Upper lobe of right lung (tissue), 1 donor: ENCODE measurements around the gene AGTRAP. TPM values are rescaled to one million over a fixed set of nuclear protein-coding genes. Genes with fewer than 3 reads are reported as not detected.
A peak's percentile ranks its signal among the peaks of the same experiment; 100 is the strongest.

ENCODE experiments used
- ATAC-seq: fragments of 200-7000 bp; cut with Tn5 transposase; one replicate; pipeline ENCODE4 v1.9.1; 2020; ENCODE audit warnings: mild to moderate bottlenecking, moderate library complexity
- DNase-seq: peaks from one replicate; pipeline ENCODE4 v3.0.0-alpha.2; 2020
- H3K27ac ChIP-seq: fragments of 200-600 bp; one replicate; pipeline ENCODE4 v1.8.0; 2022
- H3K27me3 ChIP-seq: fragments of 200-600 bp; one replicate; pipeline ENCODE4 v1.8.0; 2022; ENCODE audit warnings: mild to moderate bottlenecking
- H3K36me3 ChIP-seq: fragments of 200-600 bp; one replicate; pipeline ENCODE4 v1.8.0; 2022
- H3K4me1 ChIP-seq: fragments of 200-600 bp; one replicate; pipeline ENCODE4 v1.8.0; 2022
- H3K4me3 ChIP-seq: fragments of 200-600 bp; one replicate; pipeline ENCODE4 v1.8.0; 2022; ENCODE audit warnings: mild to moderate bottlenecking
- H3K9me3 ChIP-seq: fragments of 200-600 bp; one replicate; pipeline ENCODE4 v1.8.0; 2022
- intact Hi-C: fragments of 100-400 bp; cut with DNase I; formaldehyde crosslinking; loops from one replicate; pipeline ENCODE4 v1.11.0; 2022
- total RNA-seq: library from RNA; stranded (reverse); fragmentation: NEBNext Ultra II Directional; extraction: Animal tissue kit (Norgen Biotek cat#: 25700); gene quantifications from one replicate; pipeline ENCODE4 v1.2.1, GENCODE V29; 2021
- TF ChIP-seq, protein P1 (sequence below): fragments of 200-600 bp; IDR thresholded peaks from one replicate; pipeline ENCODE4 v1.8.0; 2022; ENCODE audit warnings: antibody characterized with exemption
- donor health status: DM: no; HTN: yes; CAD: no; lungs with severe emphysema.

Gene AGTRAP
- total RNA-seq, 1 donor from 2014 or later = 57.0 TPM

DNA sequence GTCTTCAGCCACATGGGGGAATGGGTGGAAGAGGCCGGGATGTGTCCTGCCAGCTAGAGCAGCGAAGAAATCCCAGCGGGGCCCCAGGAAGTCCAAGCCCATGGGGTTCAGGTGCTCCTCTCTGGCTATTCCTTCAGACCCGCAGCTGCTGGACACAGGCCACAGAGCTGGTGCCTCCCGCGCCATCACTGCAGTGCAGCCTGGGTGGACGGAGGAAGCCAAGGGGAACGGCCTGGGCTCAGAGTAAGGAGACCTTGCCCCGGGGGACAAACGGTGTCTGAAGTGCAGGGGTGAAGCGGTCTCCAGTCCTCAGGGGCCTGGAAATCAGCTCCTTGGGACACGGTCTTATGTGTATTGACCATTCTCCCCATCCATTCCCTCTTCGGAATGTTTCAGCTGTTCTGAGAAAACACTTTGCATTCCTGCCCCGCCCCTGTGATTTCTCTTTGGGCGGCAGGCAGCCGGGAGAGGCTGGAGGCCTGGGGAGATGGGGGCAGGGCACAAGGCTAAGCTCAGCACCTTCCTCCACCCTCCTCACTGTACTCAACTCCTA, 51.4 kb downstream of the AGTRAP start:
- peak; percentile 75 for ATAC-seq
- TF ChIP-seq, protein P1, sequence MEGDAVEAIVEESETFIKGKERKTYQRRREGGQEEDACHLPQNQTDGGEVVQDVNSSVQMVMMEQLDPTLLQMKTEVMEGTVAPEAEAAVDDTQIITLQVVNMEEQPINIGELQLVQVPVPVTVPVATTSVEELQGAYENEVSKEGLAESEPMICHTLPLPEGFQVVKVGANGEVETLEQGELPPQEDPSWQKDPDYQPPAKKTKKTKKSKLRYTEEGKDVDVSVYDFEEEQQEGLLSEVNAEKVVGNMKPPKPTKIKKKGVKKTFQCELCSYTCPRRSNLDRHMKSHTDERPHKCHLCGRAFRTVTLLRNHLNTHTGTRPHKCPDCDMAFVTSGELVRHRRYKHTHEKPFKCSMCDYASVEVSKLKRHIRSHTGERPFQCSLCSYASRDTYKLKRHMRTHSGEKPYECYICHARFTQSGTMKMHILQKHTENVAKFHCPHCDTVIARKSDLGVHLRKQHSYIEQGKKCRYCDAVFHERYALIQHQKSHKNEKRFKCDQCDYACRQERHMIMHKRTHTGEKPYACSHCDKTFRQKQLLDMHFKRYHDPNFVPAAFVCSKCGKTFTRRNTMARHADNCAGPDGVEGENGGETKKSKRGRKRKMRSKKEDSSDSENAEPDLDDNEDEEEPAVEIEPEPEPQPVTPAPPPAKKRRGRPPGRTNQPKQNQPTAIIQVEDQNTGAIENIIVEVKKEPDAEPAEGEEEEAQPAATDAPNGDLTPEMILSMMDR = no peak
- DNase-seq = peak; percentile 88
- no peaks in the 10 kb centered on the region for H3K36me3 ChIP-seq
- H3K27me3 ChIP-seq = no peaks in the 10 kb centered on the region
- intact Hi-C loops = no loop called here
- H3K4me1 ChIP-seq = peaks cover 77% of the 10 kb centered on the region
- no peaks in the 10 kb centered on the region for H3K9me3 ChIP-seq
- H3K27ac ChIP-seq = peak overlapping the region; percentile 90
- no peak overlapping the region for H3K4me3 ChIP-seq

DNA sequence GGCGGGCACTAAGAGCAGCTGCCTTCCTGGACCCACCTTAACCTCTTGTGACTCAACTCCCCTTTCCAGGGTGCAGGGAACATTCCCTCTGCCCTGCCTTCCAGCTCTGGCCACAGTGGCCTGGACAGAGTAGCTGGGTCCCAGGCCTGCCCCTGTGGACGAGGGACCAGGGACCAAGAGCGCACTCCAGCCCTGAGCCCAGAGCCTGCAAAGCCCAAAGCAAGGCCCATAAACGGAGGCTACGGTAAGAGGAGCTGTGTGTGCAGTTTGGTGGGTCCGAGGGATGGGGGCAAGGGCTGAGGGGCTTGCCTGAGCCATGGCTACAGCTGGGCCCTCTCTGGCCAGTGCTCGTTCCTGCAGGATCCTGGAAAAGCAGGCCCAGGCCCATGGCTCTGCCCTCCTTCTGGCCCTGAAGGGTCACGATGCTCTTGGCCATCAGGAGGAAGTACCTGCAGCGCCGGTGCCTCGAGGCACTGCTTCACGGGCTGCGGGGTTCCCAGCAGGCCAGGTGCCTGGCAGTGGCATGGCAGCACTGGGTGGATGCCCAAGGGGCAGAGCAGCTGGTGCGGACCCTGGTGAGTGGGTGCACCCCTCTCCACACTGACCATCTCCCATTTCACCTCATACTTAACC, 52.0 kb downstream of the AGTRAP start:
- Histone ChIP-seq H3K36me3 (no peaks in the 10 kb centered on the region), H3K27me3 (no peaks in the 10 kb centered on the region), H3K27ac (peak overlapping the region; percentile 90), H3K4me1 (peaks cover 81% of the 10 kb centered on the region), H3K4me3 (no peak overlapping the region), H3K9me3 (no peaks in the 10 kb centered on the region)
- DNase-seq = no peak
- intact Hi-C loops = no loop called here
- no peak for ATAC-seq
- TF ChIP-seq, protein P1 = no peak

DNA sequence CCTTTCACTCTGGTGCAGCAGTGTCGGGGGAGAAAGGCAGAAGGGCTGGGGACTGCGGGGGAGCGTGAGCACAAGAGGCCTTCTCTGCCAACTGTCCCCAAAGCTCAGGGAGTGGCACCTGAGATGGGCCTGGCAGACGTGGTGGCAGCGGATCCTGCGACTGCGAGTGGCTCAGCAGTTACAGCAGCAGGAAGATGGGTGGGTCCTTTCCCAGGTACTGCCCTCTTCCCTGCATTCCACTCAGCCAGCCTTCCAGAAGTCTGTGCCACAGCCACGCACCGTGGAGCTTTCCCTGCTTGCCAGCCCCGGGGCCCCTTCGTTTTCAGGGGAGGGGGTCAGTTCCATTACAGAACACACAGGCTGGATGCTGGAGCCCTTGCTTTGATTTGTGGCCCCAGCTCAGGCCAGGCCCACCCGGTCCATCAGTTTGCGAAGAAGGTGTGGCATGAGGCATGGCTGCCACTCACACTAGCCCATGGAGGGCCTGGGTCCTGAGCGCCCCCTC, 52.7 kb downstream of the AGTRAP start:
- Histone ChIP-seq H3K4me1 (peaks cover 81% of the 10 kb centered on the region), H3K4me3 (no peak overlapping the region)

DNA sequence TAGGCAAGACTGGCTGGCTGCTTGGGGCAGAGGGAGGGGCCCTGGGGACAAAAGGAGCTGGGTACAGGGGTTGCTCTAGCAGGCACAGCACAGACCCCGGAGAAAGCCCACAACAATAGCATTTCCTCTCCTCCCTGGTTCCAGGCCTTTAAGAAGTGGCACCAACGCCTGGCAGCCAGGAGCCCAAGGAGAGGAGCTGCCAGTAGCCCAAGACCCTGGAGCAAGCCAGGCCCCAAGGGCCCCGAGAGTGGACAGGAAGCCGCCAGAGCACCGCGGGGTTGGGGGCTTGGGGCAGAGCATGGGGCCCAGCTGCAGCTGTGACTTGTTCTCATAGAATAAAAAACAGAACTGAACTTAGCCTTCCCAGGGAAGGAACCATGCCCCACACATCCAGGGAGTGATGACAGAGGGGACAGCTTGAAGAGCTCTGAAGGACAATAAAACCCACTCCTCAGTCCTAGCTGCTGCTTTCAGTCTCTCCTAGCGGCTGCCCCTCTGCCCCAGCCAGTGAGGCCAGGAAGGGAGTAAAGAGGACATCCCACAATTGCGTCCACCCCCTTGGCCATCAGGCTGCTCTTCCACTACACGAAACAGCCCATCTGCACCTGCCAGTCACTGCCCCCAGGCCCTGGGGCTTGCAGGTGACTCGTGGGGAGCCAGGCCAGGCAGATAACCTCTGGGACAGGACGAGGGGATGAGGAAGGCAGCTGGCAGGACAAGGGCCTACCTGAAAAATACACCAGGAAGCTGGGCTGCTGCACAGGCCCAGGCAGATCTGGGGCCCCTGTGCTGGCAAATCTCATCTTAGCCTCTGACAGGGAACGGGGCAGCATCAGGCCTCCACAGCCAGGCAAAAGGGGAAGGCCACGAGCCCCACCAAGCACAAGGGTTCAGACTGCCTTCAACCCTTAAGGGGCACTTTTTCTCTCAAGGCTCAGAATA, 53.5 kb downstream of the AGTRAP start:
- H3K4me1 ChIP-seq = peaks cover 80% of the 10 kb centered on the region
- DNase-seq (no peak), ATAC-seq (no peak)
- H3K27ac ChIP-seq = peak overlapping the region; percentile 90
- no peaks in the 10 kb centered on the region for H3K9me3 ChIP-seq
- TF ChIP-seq, protein P1 = no peak
- H3K4me3 ChIP-seq = no peak overlapping the region
- H3K27me3 ChIP-seq = no peaks in the 10 kb centered on the region
- H3K36me3 ChIP-seq = peaks cover 14% of the 10 kb centered on the region
- intact Hi-C loops = no loop called here

More for the DNA sequence above, 52.7 kb downstream of the AGTRAP start:
- no peaks in the 10 kb centered on the region for H3K27me3 ChIP-seq
- peak overlapping the region; percentile 90 for H3K27ac ChIP-seq
- ATAC-seq = peak; percentile 31
- DNase-seq = peak; percentile 75
- H3K9me3 ChIP-seq = no peaks in the 10 kb centered on the region
- intact Hi-C loops = no loop called here
- peaks cover 6% of the 10 kb centered on the region for H3K36me3 ChIP-seq
- TF ChIP-seq, protein P1 = no peak

DNA sequence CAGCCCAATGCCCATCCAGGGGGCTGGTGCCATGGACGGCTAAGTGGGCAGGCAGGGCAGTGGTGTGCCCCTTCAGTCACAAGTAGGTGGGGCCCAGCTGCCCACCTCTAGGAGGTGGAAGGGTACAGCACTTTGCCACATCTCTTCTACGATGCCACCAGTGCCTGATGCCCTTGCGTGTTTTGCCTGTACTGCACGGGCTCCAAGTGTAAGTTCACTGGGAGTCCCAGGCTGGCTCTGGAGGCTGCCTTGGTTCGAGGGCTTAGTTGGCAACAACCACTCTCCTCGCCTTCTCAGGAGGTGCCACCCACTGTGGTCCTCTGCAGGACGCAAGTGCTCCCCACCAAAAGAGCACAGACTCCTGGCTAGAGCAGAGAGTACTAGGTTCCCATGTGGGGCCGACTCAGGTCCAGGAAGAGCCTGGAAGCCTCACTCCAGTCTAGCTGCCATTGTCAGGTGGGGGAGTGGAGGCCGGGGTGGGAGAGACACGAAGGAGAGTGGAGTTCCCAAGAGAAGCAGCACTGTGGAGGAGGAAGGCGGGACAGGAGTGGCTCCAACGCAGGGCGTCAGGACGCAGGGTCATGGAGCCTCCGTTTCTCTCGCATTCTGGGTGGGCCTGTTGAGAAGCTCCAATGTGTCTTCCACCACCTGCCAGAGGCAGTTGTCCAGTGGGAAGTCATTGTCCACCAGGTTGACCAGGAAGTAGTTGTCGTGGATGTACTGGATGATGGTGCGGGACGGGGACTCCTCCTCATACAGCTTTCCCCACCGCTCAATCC, 54.4 kb downstream of the AGTRAP start:
- ATAC-seq (no peak), DNase-seq (no peak)
- no peaks in the 10 kb centered on the region for H3K9me3 ChIP-seq
- peak overlapping the region; percentile 90 for H3K27ac ChIP-seq
- no peaks in the 10 kb centered on the region for H3K27me3 ChIP-seq
- intact Hi-C loops = no loop called here
- H3K36me3 ChIP-seq = peaks cover 23% of the 10 kb centered on the region
- no peak overlapping the region for H3K4me3 ChIP-seq
- TF ChIP-seq, protein P1 = no peak
- peaks cover 71% of the 10 kb centered on the region for H3K4me1 ChIP-seq
